HEK293T (cell line): ENCODE data around the gene OR9K2.

ENCODE experiments used
- FOXA1 ChIP-seq: fragments of 450-650 bp; IDR thresholded peaks from 2 replicates; pipeline ENCODE4 v1.6.1; 2016; ENCODE audit warnings: mild to moderate bottlenecking
- FOXM1 ChIP-seq: fragments of 450-650 bp; IDR thresholded peaks from 2 replicates; pipeline ENCODE4 v1.6.1; 2017; ENCODE audit warnings: mild to moderate bottlenecking, borderline replicate concordance
- NFRKB ChIP-seq: fragments of 450-650 bp; IDR thresholded peaks from 2 replicates; pipeline ENCODE4 v1.6.1; 2016; ENCODE audit warnings: mild to moderate bottlenecking, moderate library complexity

DNA sequence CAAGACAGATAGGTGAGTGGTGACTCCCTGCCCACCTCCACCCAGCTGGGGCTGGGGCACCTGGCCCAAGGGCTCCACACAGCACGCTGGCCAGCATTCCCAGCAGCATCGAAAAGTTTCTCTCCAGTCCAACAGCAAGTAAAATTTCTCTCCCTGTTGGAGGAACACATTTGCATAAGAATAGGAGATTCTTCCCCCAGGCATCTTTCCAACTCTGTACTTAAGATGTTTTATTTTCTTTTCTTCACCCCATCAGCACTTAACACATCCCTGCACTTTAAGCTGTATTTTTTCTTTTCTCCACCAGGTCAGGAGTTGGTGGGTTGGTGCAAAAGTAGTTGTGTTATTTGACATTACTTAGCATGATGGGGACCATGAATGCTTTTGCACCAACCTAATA lies 47.2 kb downstream of the OR9K2 start:
- TF ChIP-seq FOXM1 (no peak), FOXA1 (no peak), NFRKB (no peak)
